H9 (cell line): ENCODE data around the gene NKD1. TPM values are rescaled to one million over a fixed set of nuclear protein-coding genes. Genes with fewer than 3 reads are reported as not detected.

Experiments used
- DNase-seq: peaks from one replicate; pipeline ENCODE4 v3.0.0-alpha.2; 2017
- H2AFZ ChIP-seq: one replicate; pipeline ENCODE4 v1.6.1; 2013; ENCODE audit warnings: mild to moderate bottlenecking, low read length, control low read depth, moderate library complexity
- H2AK5ac ChIP-seq: 2 replicates; pipeline ENCODE4 v1.6.1; 2013; ENCODE audit warnings: low read length, control low read depth, mixed read lengths; ENCODE audit not compliant: insufficient read length
- H2BK120ac ChIP-seq: one replicate; pipeline ENCODE4 v1.6.1; 2013; ENCODE audit warnings: low read depth, mild to moderate bottlenecking, low read length, control low read depth, inconsistent platforms; ENCODE audit not compliant: poor library complexity, severe bottlenecking
- H2BK12ac ChIP-seq: 2 replicates; pipeline ENCODE4 v1.6.1; 2013; ENCODE audit warnings: low read length, control low read depth, mixed read lengths, low read depth; ENCODE audit not compliant: insufficient read length
- H2BK15ac ChIP-seq: 2 replicates; pipeline ENCODE4 v1.6.1; 2013; ENCODE audit warnings: low read depth, low read length, control low read depth
- H2BK20ac ChIP-seq: one replicate; pipeline ENCODE4 v1.6.1; 2013; ENCODE audit warnings: low read depth, mild to moderate bottlenecking, low read length, control low read depth, inconsistent platforms; ENCODE audit not compliant: poor library complexity, severe bottlenecking
- H2BK5ac ChIP-seq: 2 replicates; pipeline ENCODE4 v1.6.1; 2013; ENCODE audit warnings: low read length, control low read depth, mixed read lengths; ENCODE audit not compliant: insufficient read length
- H3K14ac ChIP-seq: 2 replicates; pipeline ENCODE4 v1.6.1; 2013; ENCODE audit warnings: low read length, control low read depth; ENCODE audit not compliant: insufficient read depth
- H3K18ac ChIP-seq: 2 replicates; pipeline ENCODE4 v1.6.1; 2013; ENCODE audit warnings: low read depth, mild to moderate bottlenecking, mixed read lengths, low read length, control low read depth; ENCODE audit not compliant: insufficient read length
- H3K23ac ChIP-seq: 2 replicates; pipeline ENCODE4 v1.6.1; 2013; ENCODE audit warnings: low read length, control low read depth, mixed read lengths, low read depth; ENCODE audit not compliant: insufficient read length
- H3K23me2 ChIP-seq: 2 replicates; pipeline ENCODE4 v1.6.1; 2013; ENCODE audit warnings: low read depth, mild to moderate bottlenecking, mixed read lengths, low read length, control low read depth; ENCODE audit not compliant: insufficient read length, poor library complexity, severe bottlenecking
- H3K27ac ChIP-seq: 2 replicates; pipeline ENCODE4 v1.5.1; 2013; ENCODE audit warnings: low read length, control low read depth, mixed read lengths, low read depth; ENCODE audit not compliant: insufficient read length
- H3K27me3 ChIP-seq: 2 replicates; pipeline ENCODE4 v1.6.1; 2013; ENCODE audit warnings: low read length, control low read depth, inconsistent platforms; ENCODE audit not compliant: insufficient read depth
- H3K4ac ChIP-seq: 2 replicates; pipeline ENCODE4 v1.6.1; 2013; ENCODE audit warnings: low read depth, mild to moderate bottlenecking, control low read depth, inconsistent platforms, low read length, moderate library complexity
- H3K4me1 ChIP-seq: 2 replicates; pipeline ENCODE4 v1.6.1; 2013; ENCODE audit warnings: low read length, control low read depth, inconsistent platforms; ENCODE audit not compliant: insufficient read depth
- H3K4me2 ChIP-seq: 2 replicates; pipeline ENCODE4 v1.6.1; 2013; ENCODE audit warnings: low read length, control low read depth, mixed read lengths; ENCODE audit not compliant: insufficient read length, insufficient read depth
- H3K56ac ChIP-seq: 2 replicates; pipeline ENCODE4 v1.6.1; 2013; ENCODE audit warnings: low read depth, mild to moderate bottlenecking, mixed read lengths, low read length, control low read depth; ENCODE audit not compliant: insufficient read length
- H3K79me1 ChIP-seq: 2 replicates; pipeline ENCODE4 v1.6.1; 2013; ENCODE audit warnings: low read depth, mild to moderate bottlenecking, moderate library complexity, low read length, control low read depth, inconsistent platforms; ENCODE audit not compliant: insufficient read depth, poor library complexity, severe bottlenecking
- H3K79me2 ChIP-seq: 2 replicates; pipeline ENCODE4 v1.6.1; 2013; ENCODE audit warnings: low read length, control low read depth, inconsistent platforms; ENCODE audit not compliant: insufficient read depth
- H3K9ac ChIP-seq: 2 replicates; pipeline ENCODE4 v1.6.1; 2013; ENCODE audit warnings: low read length, control low read depth, mixed read lengths; ENCODE audit not compliant: insufficient read length; ENCODE audit errors: extremely low read depth
- H3K9me3 ChIP-seq: one replicate; pipeline ENCODE4 v1.6.1; 2013; ENCODE audit warnings: low read depth, low read length, inconsistent platforms; ENCODE audit not compliant: control insufficient read depth
- H3T11ph ChIP-seq: one replicate; pipeline ENCODE4 v1.6.1; 2013; ENCODE audit warnings: mild to moderate bottlenecking, low read length, control low read depth, inconsistent platforms
- H4K20me1 ChIP-seq: one replicate; pipeline ENCODE4 v1.6.1; 2013; ENCODE audit not compliant: control insufficient read depth, insufficient read length, insufficient read depth
- H4K5ac ChIP-seq: 2 replicates; pipeline ENCODE4 v1.6.1; 2013; ENCODE audit warnings: low read depth, mild to moderate bottlenecking, mixed read lengths, low read length, control low read depth; ENCODE audit not compliant: insufficient read length
- H4K8ac ChIP-seq: replicated peaks from 2 replicates; pipeline ENCODE4 v1.6.1; 2013; ENCODE audit warnings: low read length, control low read depth, mixed read lengths, low read depth; ENCODE audit not compliant: insufficient read length
- H4K91ac ChIP-seq: 2 replicates; pipeline ENCODE4 v1.6.1; 2013; ENCODE audit warnings: low read depth, mild to moderate bottlenecking, moderate library complexity, mixed read lengths, low read length, control low read depth; ENCODE audit not compliant: insufficient read length
- H3K27ac Mint-ChIP-seq, 3 experiments: 2 replicates in 2 of 3; 3 replicates in 1 of 3; pipeline ENCODE4 v1.8.0; 2020 to 2021; ENCODE audit warnings: mixed read lengths in 3 of 3, mild to moderate bottlenecking in 1 of 3, moderate library complexity in 1 of 3
- H3K27me3 Mint-ChIP-seq: 2 replicates; pipeline ENCODE4 v1.8.0; 2021; ENCODE audit warnings: low read depth, mild to moderate bottlenecking, moderate library complexity, mixed read lengths
- H3K36me3 Mint-ChIP-seq, 3 experiments: 2 replicates in 2 of 3; 3 replicates in 1 of 3; pipeline ENCODE4 v1.8.0; 2020 to 2021; ENCODE audit warnings: low read depth in 3 of 3, mixed read lengths in 3 of 3; ENCODE audit not compliant: insufficient read depth in 1 of 3
- H3K4me1 Mint-ChIP-seq, 2 experiments: 2 replicates each; pipeline ENCODE4 v1.8.0; 2020; ENCODE audit warnings: mixed read lengths in 2 of 2
- H3K4me3 Mint-ChIP-seq, 2 experiments: 2 replicates in 1 of 2; 3 replicates in 1 of 2; pipeline ENCODE4 v1.8.0; 2020 to 2021; ENCODE audit warnings: mild to moderate bottlenecking in 2 of 2, mixed read lengths in 2 of 2, moderate library complexity in 1 of 2
- H3K9me3 Mint-ChIP-seq, 2 experiments: 2 replicates in 1 of 2; 3 replicates in 1 of 2; pipeline ENCODE4 v1.8.0; 2020; ENCODE audit warnings: mild to moderate bottlenecking in 2 of 2, mixed read lengths in 2 of 2, moderate library complexity in 1 of 2
- CTCF ChIP-seq: fragments of 200-600 bp; sonication (generic); conservative IDR thresholded peaks from 3 replicates; pipeline ENCODE4 v1.8.0; 2021; ENCODE audit warnings: antibody characterized with exemption, mild to moderate bottlenecking
- WGBS: extraction: QIAGEN DNeasy Blood & Tissue Kit; methylation state at CpG from one replicate; pipeline ENCODE4 v1.1.7; 2013; ENCODE audit warnings: missing lambda C conversion rate, low lambda C conversion rate, mixed read lengths; ENCODE audit not compliant: insufficient read length; ENCODE audit errors: extremely low coverage; 5-methylcytosine and 5-hydroxymethylcytosine counted together
- total RNA-seq: library from RNA; stranded (reverse); gene quantifications from 2 replicates; pipeline ENCODE4 v1.2.1, GENCODE V29; 2021

Gene NKD1
- total RNA-seq, 1 experiment from 2014 or later, result 1.9 TPM

- Histone ChIP-seq H2AFZ (no peak overlapping the region), H4K8ac (no peak overlapping the region), H3K9ac (no peak overlapping the region), H4K91ac (no peak overlapping the region), H3K18ac (no peak overlapping the region), H3K4ac (no peak overlapping the region), H3K27ac (no peak overlapping the region), H2BK15ac (no peak overlapping the region), H3K56ac (no peak overlapping the region), H2BK20ac (no peak overlapping the region), H3K79me1 (no peaks in the 10 kb centered on the region), H3K23me2 (no peaks in the 10 kb centered on the region), H4K20me1 (no peaks in the 10 kb centered on the region), H4K5ac (no peak overlapping the region), H2BK120ac (no peak overlapping the region), H3K23ac (no peak overlapping the region), H3K27me3 (no peaks in the 10 kb centered on the region), H3K79me2 (no peaks in the 10 kb centered on the region), H3K9me3 (no peaks in the 10 kb centered on the region), H3K14ac (no peak overlapping the region), H3K4me2 (no peak overlapping the region), H3T11ph (no peak overlapping the region), H2BK5ac (no peak overlapping the region), H2BK12ac (no peak overlapping the region), H3K4me1 (no peaks in the 10 kb centered on the region), H2AK5ac (no peak overlapping the region)
- Mint-ChIP-seq H3K27me3 (peaks cover 27% of the 10 kb centered on the region), H3K36me3 (no peaks in the 10 kb centered on the region), H3K4me3 (no peak overlapping the region), H3K9me3 (no peaks in the 10 kb centered on the region), H3K27ac (no peak overlapping the region), H3K4me1 (peaks cover 32 to 42% of the 10 kb centered on the region in 2 experiments)
- no CpG with 5 or more reads among the region's 7 CpGs for WGBS
- no peak for DNase-seq
- no peak for TF ChIP-seq CTCF
Observed at GRCh38 chr16:50613964-50614474, 65.8 kb downstream of the NKD1 start.
